IMR-90 (cell line): ENCODE measurements around the gene SYN1.

ENCODE experiments used
- CEBPB ChIP-seq: IDR thresholded peaks from 2 replicates; pipeline ENCODE4 v1.6.1; 2012; ENCODE audit warnings: low read depth, low read length, improper control_type of control experiment
- RCOR1 ChIP-seq: IDR thresholded peaks from 2 replicates; pipeline ENCODE4 v1.6.1; 2012; ENCODE audit warnings: mild to moderate bottlenecking, low read length, improper control_type of control experiment; ENCODE audit not compliant: insufficient replicate concordance
- SMC3 ChIP-seq: fragments of 150-350 bp; IDR thresholded peaks from 2 replicates; pipeline ENCODE4 v1.6.1; 2016; ENCODE audit warnings: low read depth, mild to moderate bottlenecking, antibody characterized with exemption, low read length, moderate library complexity
- TF ChIP-seq, protein P1 (sequence below): fragments of 150-350 bp; IDR thresholded peaks from 2 replicates; pipeline ENCODE4 v1.6.1; 2017; ENCODE audit warnings: mild to moderate bottlenecking, antibody characterized with exemption, low read length, low read depth
- TF ChIP-seq, protein P2 (sequence below): conservative IDR thresholded peaks from 2 replicates; pipeline ENCODE4 v1.5.1; 2012; ENCODE audit warnings: mild to moderate bottlenecking, low read depth, low read length, improper control_type of control experiment

DNA sequence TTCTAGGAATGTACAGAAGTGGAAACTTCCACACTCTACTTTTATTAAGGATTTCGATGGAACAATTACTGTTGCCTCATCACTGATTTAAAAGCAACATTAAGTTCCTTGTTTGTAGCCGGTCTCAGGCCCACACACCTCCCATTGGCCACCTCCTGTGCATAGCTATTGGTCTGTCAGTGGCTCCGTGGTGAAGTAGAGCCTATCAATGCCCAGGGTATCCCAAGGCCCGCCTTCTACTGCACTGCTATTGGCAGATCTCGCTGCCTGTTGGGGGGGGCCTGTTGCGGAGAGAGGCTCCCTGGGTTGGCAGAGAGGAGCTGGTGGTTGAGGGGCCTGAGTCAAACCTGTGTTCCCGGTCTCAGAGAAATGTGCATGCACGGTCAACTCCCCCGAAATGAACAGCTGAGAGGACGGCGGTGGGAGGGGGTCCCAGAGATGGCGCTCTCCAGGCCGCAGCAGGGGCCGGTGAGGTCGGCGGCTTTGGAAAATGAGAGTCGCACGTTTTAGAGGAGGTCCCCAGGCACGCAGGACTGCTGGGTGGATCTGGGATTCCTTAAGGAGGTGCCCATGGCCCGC is 63.5 kb downstream of the SYN1 start:
- TF ChIP-seq, protein P1, sequence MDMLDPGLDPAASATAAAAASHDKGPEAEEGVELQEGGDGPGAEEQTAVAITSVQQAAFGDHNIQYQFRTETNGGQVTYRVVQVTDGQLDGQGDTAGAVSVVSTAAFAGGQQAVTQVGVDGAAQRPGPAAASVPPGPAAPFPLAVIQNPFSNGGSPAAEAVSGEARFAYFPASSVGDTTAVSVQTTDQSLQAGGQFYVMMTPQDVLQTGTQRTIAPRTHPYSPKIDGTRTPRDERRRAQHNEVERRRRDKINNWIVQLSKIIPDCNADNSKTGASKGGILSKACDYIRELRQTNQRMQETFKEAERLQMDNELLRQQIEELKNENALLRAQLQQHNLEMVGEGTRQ = no peak
- TF ChIP-seq, protein P2, sequence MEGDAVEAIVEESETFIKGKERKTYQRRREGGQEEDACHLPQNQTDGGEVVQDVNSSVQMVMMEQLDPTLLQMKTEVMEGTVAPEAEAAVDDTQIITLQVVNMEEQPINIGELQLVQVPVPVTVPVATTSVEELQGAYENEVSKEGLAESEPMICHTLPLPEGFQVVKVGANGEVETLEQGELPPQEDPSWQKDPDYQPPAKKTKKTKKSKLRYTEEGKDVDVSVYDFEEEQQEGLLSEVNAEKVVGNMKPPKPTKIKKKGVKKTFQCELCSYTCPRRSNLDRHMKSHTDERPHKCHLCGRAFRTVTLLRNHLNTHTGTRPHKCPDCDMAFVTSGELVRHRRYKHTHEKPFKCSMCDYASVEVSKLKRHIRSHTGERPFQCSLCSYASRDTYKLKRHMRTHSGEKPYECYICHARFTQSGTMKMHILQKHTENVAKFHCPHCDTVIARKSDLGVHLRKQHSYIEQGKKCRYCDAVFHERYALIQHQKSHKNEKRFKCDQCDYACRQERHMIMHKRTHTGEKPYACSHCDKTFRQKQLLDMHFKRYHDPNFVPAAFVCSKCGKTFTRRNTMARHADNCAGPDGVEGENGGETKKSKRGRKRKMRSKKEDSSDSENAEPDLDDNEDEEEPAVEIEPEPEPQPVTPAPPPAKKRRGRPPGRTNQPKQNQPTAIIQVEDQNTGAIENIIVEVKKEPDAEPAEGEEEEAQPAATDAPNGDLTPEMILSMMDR = no peak
- no peak for TF ChIP-seq RCOR1
- peak; percentile 73 for TF ChIP-seq CEBPB
- no peak for TF ChIP-seq SMC3
